Measurements from ENCODE around the gene SRSF6. TPM values are rescaled to one million over a fixed set of nuclear protein-coding genes. Genes with fewer than 3 reads are reported as not detected.

The SRSF6 gene
- total RNA-seq, 4 donors from 2014 or later: 82.8 to 117 (median 103) TPM

- Histone ChIP-seq H3K9me3 (no peaks in the 10 kb centered on the region), H3K4me1 (peaks cover 0 to 18% (median 0%) of the 10 kb centered on the region in 4 donors), H3K36me3 (peaks cover 0 to 5% (median 0%) of the 10 kb centered on the region in 3 donors), H3K4me3 (peak overlapping the region; percentile 47 to 58 (median 52)), H3K27ac (peak overlapping the region in 3 of 4 donors; percentile 44 to 84 (median 70)), H3K27me3 (peaks cover 0 to 3% of the 10 kb centered on the region in 2 donors)
- no peak for DNase-seq (ENCODE audit: low spot score in 2 of 2)
- TF ChIP-seq EP300 (IDR thresholded peaks at IDR 0.05) (no peak), POLR2A (IDR thresholded peaks at IDR 0.05) (no peak), CTCF (IDR thresholded peaks at IDR 0.05) (no peak)
- 55 to 71% methylated on average over 7 to 10 of the region's 10 CpGs for WGBS, 2 donors
Observed at GRCh38 chr20:43513372-43513930, 55.8 kb downstream of the SRSF6 start.

Small RNAs within 50 kb of the gene (small RNA-seq; reads per million reads assigned to genes)
- gene RF00019 (not detected), gene RNU6-1251P (not detected)

Other genes starting within 250 kb of the SRSF6 start
- 10 to 100 TPM; 17.7 to 29.3 (median 22.7) TPM for gene L3MBTL1, start 49.8 kb downstream of the SRSF6 start, total RNA-seq
- gene SGK2, start 101.1 kb downstream of the SRSF6 start, total RNA-seq: 1 to 10 TPM in 3 of 4 donors, under 1 TPM in 1; 0.87 to 3.6 (median 1.3) TPM
- 10 to 100 TPM; 17.8 to 29.7 (median 23.1) TPM for gene IFT52, start 133.0 kb downstream of the SRSF6 start, total RNA-seq
- not detected for gene MYBL2, start 209.2 kb downstream of the SRSF6 start, total RNA-seq

Data from tibial nerve (tissue), 4 donors.